ENCODE measurements around the gene ABLIM2.

The ABLIM2 gene

GRCh38 chr4:8136972-8137710, 21.5 kb downstream of the ABLIM2 start:
- no peak for DNase-seq (ENCODE audit: low spot score)

GRCh38 chr4:8136529-8136928, 22.1 kb downstream of the ABLIM2 start:
- DNase-seq (ENCODE audit: low spot score), result no peak

- DNase-seq (ENCODE audit: low spot score), result no peak
Observed at GRCh38 chr4:8135666-8136065, 22.9 kb downstream of the ABLIM2 start.

- no peak for DNase-seq (ENCODE audit: low spot score)
Observed at GRCh38 chr4:8133897-8134563, 24.6 kb downstream of the ABLIM2 start.

GRCh38 chr4:8132947-8133705, 25.5 kb downstream of the ABLIM2 start:
- no peak for DNase-seq (ENCODE audit: low spot score)

- no peak for DNase-seq (ENCODE audit: low spot score)
Observed at GRCh38 chr4:8132400-8132799, 26.2 kb downstream of the ABLIM2 start.

- no peak for DNase-seq (ENCODE audit: low spot score)
Observed at GRCh38 chr4:8131826-8132225, 26.8 kb downstream of the ABLIM2 start.

- no peak for DNase-seq (ENCODE audit: low spot score)
Observed at GRCh38 chr4:8131210-8131609, 27.4 kb downstream of the ABLIM2 start.

- no peak for DNase-seq (ENCODE audit: low spot score)
Observed at GRCh38 chr4:8130346-8131066, 28.1 kb downstream of the ABLIM2 start.

- no peak for DNase-seq (ENCODE audit: low spot score)
Observed at GRCh38 chr4:8129785-8130184, 28.8 kb downstream of the ABLIM2 start.

- no peak for DNase-seq (ENCODE audit: low spot score)
Observed at GRCh38 chr4:8129136-8129535, 29.5 kb downstream of the ABLIM2 start.

- no peak for DNase-seq (ENCODE audit: low spot score)
Observed at GRCh38 chr4:8128100-8128856, 30.3 kb downstream of the ABLIM2 start.

GRCh38 chr4:8127051-8127826, 31.4 kb downstream of the ABLIM2 start:
- no peak for DNase-seq (ENCODE audit: low spot score)

GRCh38 chr4:8126523-8126922, 32.1 kb downstream of the ABLIM2 start:
- DNase-seq (ENCODE audit: low spot score), result no peak

GRCh38 chr4:8125526-8126056, 33.0 kb downstream of the ABLIM2 start:
- DNase-seq (ENCODE audit: low spot score), result no peak

- DNase-seq (ENCODE audit: low spot score), result no peak
Observed at GRCh38 chr4:8123870-8124269, 34.7 kb downstream of the ABLIM2 start.

- no peak for DNase-seq (ENCODE audit: low spot score)
Observed at GRCh38 chr4:8123389-8123788, 35.2 kb downstream of the ABLIM2 start.

GRCh38 chr4:8122746-8123145, 35.9 kb downstream of the ABLIM2 start:
- no peak for DNase-seq (ENCODE audit: low spot score)

GRCh38 chr4:8121292-8122015, 37.2 kb downstream of the ABLIM2 start:
- no peak for DNase-seq (ENCODE audit: low spot score)

- DNase-seq (ENCODE audit: low spot score), result no peak
Observed at GRCh38 chr4:8120501-8120900, 38.1 kb downstream of the ABLIM2 start.
